Measurements from ENCODE around the gene NUMBL. TPM values are rescaled to one million over a fixed set of nuclear protein-coding genes. Genes with fewer than 3 reads are reported as not detected.
"Not testable (repeated sequence)": the region's sequence is repeated elsewhere in the genome, so short reads cannot be mapped to it uniquely, and the experiment has no call there.

NUMBL gene
- total RNA-seq, 1 donor from 2014 or later = 48.4 TPM

DNA sequence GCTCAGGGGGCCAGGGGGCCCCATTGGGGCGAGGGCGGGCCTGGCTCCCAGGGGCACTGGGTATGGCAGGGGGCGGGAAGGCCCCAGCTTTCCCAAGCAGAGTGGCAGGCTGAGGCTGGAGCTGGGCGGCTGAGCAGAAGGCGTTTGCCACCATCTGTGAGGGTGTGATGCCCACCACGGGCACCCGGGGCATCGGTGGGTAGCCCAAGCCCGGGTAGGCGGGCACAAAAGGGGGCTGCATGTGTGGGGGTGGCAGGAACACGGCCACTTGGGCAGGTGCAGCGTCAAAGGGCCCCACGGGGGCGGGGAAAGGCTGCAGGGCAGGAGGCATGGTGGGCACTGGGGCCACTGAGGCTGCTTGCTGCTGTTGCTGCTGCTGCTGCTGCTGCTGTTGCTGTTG lies 22.8 kb downstream of the NUMBL start:
- no peak for DNase-seq (ENCODE audit: extremely low read depth, low read depth, low spot score)

DNA sequence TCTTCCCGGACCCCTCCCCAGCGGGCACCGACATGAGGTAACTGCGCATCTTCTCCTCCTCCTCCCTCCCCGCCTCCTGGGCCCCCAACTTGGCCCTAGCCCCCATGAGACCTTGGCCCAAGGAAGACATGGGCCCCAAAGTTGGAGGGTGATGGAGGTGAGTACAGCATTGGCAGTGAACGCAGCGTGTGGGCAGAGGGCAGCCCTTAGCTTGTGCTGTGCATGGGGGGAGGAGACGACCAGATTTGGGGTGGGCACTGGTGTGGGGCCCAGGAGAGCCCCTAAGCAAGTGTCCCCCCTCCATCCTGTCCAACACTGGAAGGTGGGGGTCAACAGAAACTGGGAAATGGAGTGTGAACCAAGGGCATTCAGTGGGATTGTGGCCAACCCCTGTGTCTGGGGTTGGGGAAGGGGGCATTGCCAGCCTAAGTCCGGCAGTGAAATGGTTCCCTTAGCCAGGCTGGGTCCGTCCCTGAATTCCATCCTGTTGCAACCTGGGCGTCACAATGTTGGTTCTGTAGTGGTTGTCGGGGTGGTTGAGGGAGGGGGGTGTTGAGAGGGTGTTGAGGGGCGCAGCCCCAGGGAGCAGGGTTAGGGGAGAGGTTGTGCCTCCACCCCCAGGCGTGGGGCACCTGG lies 23.5 kb downstream of the NUMBL start:
- DNase-seq (ENCODE audit: extremely low read depth, low read depth, low spot score) = no peak

DNA sequence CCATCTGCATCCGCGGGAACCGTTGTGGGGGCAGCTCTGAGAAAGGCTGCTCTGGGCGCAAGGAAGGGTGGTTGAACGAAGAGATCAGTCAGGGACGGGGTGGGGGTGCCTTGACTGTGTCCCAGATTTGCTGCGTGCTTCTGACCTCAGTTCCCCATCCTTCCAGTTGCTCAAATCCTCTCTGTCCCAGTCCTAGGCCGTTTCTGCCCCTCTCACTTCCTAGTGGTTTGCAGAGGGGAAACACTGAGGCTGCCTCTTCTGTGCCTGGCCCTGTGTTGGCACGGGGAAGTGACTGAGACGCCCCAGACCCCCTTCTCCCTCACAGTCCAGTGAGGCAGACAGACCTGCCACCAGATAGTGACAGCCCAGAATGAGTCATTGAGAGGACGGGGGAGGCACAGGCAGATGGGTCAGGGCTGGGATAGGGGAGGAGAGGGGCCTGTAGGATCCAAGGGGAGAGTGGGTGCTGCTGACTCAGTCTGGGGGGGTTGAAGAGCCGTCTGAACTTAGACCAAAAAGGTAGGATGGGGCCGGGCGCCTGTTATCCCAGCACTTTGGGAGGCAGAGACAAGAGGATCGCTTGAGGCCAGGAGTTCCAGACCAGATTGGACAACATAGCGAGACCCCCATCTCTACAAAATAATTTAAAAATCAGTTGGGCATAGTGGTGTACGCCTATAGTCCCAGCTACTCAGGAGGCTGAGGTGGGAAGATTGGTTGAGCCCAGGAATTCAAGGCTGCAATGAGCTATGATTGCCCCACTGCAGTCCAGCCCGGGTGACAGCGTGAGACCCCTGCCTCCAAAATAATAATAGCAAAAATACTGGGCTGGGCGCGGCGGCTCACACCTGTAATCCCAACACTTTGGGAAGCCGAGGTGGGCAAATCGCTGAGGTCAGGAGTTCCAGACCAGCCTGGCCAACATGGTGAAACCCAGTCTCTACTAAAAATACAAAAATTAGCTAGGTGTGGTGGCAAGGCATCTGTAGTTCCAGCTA lies 26.5 kb downstream of the NUMBL start:
- no peak for DNase-seq (ENCODE audit: extremely low read depth, low read depth, low spot score)

DNA sequence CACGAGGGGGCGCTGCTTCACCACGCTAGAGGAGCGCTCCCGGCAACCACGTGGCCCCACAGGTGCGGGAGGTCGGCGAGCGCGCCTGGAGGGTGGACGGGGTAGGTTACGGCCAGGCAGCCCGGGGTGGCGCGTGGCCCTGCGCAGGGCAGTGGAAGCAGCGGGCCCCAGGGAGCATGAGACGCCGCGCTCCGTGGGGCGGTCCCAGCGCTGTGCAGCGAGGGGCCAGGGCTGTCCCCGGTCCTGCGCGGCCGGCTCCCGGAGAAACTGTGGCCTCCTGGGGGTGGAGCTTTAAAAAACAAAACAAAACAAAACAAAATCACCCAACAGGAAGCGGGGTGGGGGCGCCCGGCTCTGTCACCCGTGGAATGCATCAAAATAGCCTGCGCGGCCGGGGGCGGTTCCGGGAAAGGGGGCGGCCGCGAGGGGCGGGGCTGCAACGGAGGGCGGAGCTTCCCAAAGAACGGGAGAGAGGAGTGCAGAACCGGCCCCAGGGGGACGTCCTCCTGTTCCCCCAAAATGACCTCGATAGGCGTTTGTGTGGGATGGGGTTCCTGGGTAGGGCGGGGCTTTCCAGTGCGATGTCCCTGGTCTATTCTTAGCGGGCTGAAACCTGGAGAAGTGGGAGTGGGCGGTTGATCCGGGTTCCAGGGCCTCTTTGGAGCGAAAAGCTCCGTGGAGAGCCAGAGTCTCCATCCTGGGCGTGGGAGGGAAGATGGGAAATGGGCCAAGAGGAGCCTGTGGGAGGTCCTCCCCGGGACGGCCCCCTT lies 27.3 kb downstream of the NUMBL start:
- DNase-seq (ENCODE audit: extremely low read depth, low read depth, low spot score) = no peak

DNA sequence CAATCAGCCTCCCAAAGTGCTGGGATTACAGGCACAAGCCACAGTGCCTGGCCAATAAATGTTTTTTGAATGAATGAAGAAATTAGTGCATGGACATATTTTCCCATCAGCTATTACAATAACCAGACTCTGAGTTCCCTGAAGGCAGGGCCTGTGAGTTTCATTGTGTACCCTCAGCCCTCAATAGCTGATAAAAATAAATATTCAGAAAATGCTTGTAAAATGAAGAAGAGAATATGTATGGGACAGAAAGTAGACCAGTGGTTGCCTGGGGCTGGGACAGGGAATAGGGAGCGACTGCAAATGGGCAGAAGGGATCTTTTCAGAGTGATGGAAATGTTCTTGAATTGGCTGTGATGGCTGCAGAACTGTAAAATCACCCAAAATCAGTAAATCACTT lies 28.8 kb downstream of the NUMBL start:
- no peak for DNase-seq (ENCODE audit: extremely low read depth, low read depth, low spot score)

DNA sequence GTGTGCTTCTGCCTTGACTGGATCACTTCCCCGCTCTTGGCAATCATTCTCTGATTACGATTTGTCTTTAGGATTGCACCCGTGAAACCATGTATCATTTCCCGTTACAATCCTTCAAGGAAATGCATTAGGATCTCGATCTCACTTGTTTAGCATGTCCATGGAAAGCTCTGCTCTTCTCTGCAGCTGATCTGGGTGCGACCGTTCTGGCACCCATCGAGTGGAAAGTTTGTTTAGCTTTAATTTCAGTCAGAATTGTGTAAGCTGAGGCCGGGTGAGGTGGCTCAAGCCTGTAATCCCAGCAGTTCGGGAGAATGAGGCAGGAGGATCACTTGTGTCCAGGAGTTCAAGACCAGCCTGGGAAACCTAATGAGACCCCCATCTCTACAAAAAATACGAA lies 30.9 kb downstream of the NUMBL start:
- DNase-seq (ENCODE audit: extremely low read depth, low read depth, low spot score) = no peak

DNA sequence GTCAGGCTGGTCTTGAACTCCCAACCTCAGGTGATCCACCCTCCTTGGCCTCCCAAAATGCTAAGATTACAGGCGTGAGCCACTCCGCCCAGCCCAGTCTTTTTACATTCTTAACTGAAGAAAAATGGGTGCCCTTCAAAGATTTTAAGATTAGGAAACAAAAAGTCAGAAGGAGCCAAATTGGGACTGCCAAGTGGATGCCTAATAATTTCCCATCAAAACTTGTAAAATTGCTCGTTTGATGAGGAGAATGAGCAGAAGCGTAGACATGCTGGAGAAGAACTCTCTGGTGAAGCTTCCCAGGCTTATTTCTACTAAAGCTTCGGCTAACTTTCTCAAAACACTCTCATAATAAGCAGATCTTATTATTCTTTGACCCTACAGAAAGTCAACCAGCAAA lies 31.3 kb downstream of the NUMBL start:
- DNase-seq (ENCODE audit: extremely low read depth, low read depth, low spot score) = no peak

DNA sequence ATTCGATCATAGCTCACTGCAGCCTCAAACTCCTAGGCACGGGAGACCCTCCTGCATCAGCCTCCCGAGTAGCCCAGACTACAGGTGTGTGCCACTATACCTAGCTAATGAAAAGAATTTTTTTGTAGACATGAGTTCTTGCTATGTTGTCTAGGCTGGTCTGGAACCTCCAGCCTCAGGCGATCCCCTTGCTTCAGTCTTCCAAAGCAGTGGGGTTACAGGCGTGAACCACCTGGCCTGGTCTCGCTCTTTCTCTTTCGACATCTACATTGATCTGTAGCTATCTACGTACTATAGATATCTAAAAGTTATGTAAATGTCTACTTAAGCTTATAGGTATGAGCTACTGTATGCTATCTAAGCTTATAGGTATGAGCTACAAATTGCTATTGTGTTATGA lies 32.4 kb downstream of the NUMBL start:
- no peak for DNase-seq (ENCODE audit: extremely low read depth, low read depth, low spot score)

DNA sequence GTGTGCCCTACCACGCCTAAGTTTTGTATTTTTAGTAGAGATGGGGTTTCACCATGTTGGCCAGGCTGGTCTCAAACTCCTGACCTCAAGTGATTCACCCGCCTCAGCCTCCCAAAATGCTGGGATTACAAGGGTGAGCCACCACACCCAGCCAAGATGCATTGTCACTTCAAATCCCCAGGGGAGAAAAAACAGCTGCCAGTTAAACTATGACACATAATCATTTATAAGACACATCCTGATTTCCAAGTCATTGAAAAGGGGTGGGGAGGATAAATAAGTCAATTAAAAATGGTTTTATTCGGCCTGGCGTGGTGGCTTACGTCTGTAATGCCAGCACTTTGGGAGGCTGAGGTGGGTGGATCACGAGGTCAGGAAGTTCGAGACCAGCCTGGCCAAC lies 34.8 kb downstream of the NUMBL start:
- DNase-seq (ENCODE audit: extremely low read depth, low read depth, low spot score) = not testable (repeated sequence)

DNA sequence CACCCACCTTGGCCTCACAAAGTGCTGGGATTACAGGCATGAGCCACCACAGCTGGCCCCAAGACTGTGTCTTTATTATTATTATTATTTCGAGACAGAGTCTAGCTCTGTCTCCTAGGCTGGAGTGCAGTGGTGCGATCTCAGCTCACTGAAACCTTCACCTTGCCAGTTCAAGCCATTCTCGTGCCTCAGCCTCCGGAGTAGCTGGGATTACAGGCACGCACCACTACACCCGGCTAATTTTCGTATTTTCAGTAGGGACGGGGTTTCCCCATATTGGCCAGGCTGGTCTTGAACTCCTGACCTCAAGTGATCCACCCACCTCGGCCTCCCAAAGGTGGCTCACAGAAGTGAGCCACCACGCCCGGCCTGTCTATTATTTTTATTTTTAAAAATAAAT lies 38.1 kb downstream of the NUMBL start:
- not testable (repeated sequence) for DNase-seq (ENCODE audit: extremely low read depth, low read depth, low spot score)

DNA sequence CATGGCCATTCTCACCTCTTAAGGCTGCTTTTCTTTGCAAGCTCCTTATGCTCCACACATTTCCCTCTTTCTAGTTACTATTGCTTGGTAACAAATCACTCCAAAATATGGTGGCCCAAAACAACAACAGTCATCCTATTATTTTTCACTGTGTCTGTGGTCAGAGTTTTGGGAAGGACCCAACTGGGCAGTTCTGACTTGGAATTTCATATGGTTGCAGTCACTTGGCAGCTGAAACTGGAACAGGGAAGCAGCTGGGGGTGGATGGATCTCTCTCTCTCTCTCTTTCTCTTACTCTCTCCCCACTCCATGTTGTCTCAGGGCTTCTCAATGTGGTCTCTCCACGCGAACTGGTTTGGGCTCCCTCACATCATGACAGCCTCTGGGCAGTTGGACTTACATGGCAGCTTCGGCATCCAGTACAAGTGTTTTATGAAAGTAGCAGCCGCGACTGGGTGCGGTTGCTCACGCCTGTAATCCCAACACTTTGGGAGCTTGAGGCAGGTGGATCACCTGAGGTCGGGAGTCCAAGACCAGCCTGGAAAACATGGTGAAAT lies 39.6 kb downstream of the NUMBL start:
- DNase-seq (ENCODE audit: extremely low read depth, low read depth, low spot score) = no peak

DNA sequence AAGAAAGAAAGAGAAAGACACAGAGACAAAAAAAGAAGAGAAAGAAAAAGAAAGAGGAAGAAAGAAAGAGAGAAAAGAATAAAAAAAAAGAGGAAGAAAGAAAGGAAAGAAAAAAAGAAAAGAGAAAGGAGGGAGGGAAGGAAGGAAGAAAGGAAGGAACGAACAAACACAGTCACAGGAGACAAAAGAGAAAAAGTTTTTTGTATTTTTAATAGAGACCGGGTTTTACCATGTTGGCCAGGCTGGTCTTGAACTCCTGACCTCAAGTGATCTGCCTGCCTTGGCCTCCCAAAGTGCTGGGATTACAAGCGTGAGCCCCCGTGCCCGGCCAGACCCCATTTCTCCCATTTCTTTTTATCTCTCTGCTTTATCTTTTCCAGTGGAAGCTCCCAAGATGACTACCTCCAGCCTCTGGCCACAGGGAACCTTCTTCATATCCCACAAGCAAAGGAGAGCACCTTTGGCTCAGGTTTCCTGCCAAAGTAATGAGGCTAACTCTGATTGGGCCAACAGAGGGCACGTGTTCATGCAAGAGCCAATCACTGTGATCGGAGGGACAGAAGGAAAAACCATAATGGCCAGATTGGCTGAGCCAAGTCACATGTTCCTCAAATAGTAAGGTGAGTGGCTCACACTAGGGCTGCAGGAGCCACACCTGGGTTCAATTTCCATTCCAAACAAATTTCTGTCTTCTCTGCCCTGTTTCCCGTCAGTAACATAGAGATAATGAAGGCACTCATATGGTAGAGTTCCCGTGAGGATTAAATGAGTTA lies 40.4 kb downstream of the NUMBL start:
- not testable (repeated sequence) for DNase-seq (ENCODE audit: extremely low read depth, low read depth, low spot score)

DNA sequence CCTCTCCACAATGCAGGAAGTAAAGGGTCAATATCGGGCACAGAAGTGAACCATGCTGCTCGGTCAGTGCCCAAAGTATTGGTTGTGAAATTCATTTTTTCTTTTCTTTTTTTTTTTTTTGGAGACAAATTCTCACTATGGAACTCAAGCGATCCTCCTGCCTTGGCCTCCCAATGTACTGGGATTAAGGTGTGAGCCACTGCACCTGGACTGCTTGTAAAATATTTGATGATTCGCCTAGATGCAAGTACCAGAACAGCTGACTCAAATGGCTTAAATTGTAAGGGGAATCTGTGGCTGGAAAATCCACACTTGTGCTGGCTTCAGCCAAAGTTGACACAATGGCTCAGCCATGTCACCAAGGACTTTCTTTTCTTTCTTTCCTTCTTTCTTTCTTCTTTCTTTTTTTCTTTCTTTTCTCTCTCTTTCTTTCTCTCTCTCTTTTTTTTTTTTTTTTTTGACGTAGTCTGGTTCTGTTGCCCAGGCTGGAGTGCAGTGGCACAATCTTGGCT lies 43.7 kb downstream of the NUMBL start:
- no peak for DNase-seq (ENCODE audit: extremely low read depth, low read depth, low spot score)

DNA sequence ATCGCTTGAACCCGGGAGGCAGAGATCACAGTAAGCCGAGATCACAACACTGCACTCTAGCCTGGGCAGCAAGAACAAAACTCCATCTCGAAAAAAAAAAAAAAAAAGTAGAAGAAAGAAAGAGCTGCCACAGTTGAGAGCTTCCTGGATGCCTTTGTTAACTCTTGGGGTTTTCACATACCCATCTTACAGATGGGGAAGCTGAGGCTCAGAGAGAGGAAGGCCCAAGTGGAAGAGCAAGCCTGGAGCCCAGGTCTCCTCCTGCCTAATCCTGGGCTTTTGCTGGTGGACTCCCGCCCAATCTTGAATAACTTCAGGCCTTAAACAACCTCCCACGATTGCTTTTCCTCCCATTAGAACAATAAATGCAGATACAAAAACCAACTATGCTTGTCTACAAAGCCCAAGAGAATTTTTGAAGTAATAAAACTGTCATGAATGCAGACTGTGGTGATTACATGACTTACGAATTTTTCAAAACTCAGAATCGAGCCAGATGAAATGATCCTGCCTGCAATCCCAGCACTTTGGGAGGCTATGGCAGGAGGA lies 47.6 kb downstream of the NUMBL start:
- DNase-seq (ENCODE audit: extremely low read depth, low read depth, low spot score) = no peak

DNA sequence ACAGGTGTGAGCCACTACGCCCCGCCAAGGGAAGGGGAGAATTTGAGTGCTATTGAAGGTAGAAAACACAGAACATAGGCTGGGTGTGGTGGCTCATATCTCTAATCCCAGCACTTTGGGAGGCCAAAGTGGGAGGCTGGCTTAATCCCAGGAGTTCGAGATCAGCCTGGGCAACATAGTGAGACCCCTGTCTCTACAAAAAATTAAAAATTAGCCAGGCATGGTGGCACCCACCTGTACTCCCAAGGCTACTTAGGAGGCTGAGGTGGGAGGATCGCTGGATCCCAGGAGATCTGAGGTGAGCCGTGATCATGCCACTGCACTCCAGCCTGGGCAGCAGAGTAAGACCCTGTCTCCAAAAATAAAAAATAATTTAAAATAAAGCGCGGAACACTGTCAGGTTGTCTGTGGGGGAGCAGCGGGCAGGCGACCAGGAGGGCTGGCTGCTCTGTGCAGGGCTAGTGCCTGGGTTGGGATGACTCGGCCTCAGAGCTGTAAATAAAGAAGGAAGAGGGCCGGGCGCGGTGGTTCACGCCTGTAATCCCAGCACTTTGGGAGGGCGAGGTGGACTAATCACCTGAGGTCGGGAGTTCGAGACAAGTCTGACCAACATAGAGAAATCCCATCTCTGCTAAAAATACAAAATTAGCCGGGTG lies 48.3 kb downstream of the NUMBL start:
- DNase-seq (ENCODE audit: extremely low read depth, low read depth, low spot score) = no peak

DNA sequence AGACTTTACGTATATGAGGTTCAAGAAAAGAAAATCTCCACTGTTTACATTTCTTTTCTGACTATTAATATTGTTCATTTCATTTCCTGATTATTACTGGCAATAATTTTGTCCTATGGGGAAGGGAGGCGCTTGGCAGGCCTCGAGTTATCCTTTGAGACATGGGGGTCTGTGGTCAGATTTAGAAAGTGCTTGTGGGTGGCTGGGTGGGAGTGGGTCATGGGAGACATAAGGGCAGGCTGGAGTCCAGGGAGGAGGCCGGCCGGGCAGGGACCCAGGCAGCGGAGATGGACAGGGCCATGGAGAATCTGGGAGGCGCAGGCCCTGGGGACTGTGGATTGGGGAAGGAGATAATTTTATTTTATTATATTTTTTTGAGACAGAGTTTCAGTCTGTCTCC lies 49.2 kb downstream of the NUMBL start:
- no peak for DNase-seq (ENCODE audit: extremely low read depth, low read depth, low spot score)

DNA sequence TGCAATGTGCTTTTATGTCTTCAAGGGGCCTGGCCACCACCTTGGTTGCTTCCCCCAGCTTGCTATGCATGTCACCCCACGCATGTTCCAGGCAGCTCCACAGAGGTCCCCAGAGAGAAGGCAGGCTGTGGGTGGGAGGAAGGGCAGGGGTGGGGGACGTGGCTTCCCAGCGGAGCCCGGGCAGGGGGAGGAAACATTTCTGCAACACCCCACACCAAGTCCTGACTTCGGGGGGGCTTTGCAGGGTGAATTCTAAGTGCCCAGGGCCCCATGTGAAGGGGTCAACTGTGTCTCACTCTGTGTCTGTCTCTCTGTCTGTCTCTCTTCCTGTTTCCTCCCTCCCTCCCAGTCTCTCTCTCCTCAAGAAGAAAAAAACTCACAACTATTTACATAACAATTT lies 49.7 kb downstream of the NUMBL start:
- DNase-seq (ENCODE audit: extremely low read depth, low read depth, low spot score) = no peak

DNA sequence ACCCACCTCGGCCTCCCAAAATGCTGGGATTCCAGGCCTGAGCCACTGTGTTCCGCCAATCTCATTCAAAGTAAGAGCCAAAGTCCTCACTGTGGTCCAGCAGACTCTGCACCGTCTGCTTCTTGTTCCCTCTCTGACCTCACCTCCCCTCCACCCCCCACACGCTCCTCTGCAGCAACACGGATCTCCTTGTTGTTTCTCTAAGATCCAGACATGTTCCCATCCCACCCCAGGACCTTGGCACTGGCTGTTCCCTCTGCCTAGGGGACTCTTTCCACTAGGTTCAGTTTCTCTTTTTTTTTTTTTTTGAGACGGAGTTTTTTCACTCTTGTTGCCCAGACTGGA lies 50.8 kb downstream of the NUMBL start:
- DNase-seq (ENCODE audit: extremely low read depth, low read depth, low spot score) = no peak

DNA sequence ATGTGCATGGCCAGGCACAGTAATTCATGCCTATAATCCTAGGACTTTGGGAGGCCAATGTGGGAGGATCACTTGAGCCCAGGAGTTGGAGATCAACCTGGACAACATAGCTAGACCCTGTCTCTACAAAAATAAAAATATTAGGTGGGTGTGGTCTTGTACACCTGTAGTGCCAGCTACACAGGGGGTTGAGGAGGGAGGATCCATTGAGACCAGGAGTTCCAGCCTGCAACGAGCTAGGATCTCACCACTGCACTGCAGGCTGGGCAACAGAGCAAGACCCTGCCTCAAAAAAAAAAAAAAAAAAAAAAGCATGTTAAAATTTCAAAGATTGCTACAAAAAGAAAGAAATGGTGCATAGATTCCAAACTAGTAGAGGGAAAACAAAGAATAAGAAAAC lies 52.1 kb downstream of the NUMBL start:
- no peak for DNase-seq (ENCODE audit: extremely low read depth, low read depth, low spot score)

All from glomerular endothelial cell (primary cell).